K562 (cell line): ENCODE results near the gene ZNF646. TPM values are rescaled to one million over a fixed set of nuclear protein-coding genes. Genes with fewer than 3 reads are reported as not detected.

Experiments used
- ARNT ChIP-seq, 2 experiments: fragments of 450-650 bp; IDR thresholded peaks; 2 replicates each; pipeline ENCODE4 v1.6.1; 2016; ENCODE audit warnings: mild to moderate bottlenecking in 1 of 2
- BHLHE40 ChIP-seq: IDR thresholded peaks from 2 replicates; pipeline ENCODE4 v1.6.1; 2011; ENCODE audit warnings: low read length, improper control_type of control experiment
- CEBPG ChIP-seq, 3 experiments: fragments of 200-800 bp in 1 of 3; sonication (Bioruptor generic) in 1 of 3; sonication (generic) in 1 of 3; formaldehyde crosslinking in 1 of 3; IDR thresholded peaks in 2 of 3; conservative IDR thresholded peaks in 1 of 3; 2 replicates each; pipeline versions ENCODE4 v1.6.1 to v1.8.0; 2016 to 2022; ENCODE audit warnings: missing compliant biosample characterization in 2 of 3, missing genetic modification characterization in 2 of 3, mild to moderate bottlenecking in 1 of 3, missing genetic modification reagents in 1 of 3
- CREM ChIP-seq: IDR thresholded peaks from 2 replicates; pipeline ENCODE4 v1.6.1; 2014; ENCODE audit warnings: antibody characterized with exemption, low read depth
- ELF2 ChIP-seq: fragments of 250-450 bp; sonication (Bioruptor Pico); IDR thresholded peaks from 2 replicates; pipeline ENCODE4 v1.5.0; 2021; ENCODE audit warnings: mild to moderate bottlenecking
- HNRNPK ChIP-seq: fragments of 200-400 bp; formaldehyde crosslinking; IDR thresholded peaks from one replicate; pipeline ENCODE4 v1.6.1; 2018; ENCODE audit warnings: mild to moderate bottlenecking, low read depth, low read length; ENCODE audit not compliant: poor library complexity, severe bottlenecking
- ILF3 ChIP-seq: fragments of 450-650 bp; IDR thresholded peaks from 2 replicates; pipeline ENCODE4 v1.6.1; 2018; ENCODE audit warnings: antibody characterized with exemption, mild to moderate bottlenecking, moderate library complexity, borderline replicate concordance
- MCM3 ChIP-seq: fragments of 450-650 bp; IDR thresholded peaks from 2 replicates; pipeline ENCODE4 v1.6.1; 2016
- MTA3 ChIP-seq: fragments of 450-650 bp; formaldehyde crosslinking; IDR thresholded peaks from 2 replicates; pipeline ENCODE4 v1.6.1; 2017; ENCODE audit warnings: mild to moderate bottlenecking, borderline replicate concordance
- NCOA6 ChIP-seq: fragments of 450-650 bp; IDR thresholded peaks from 2 replicates; pipeline ENCODE4 v1.6.1; 2017; ENCODE audit warnings: mild to moderate bottlenecking
- NFE2L1 ChIP-seq: fragments of 450-650 bp; IDR thresholded peaks from 2 replicates; pipeline ENCODE4 v1.6.1; 2016; ENCODE audit warnings: missing genetic modification characterization, low read depth, mild to moderate bottlenecking, missing compliant biosample characterization, moderate library complexity, borderline replicate concordance
- POLR2G ChIP-seq: fragments of 200-400 bp; formaldehyde crosslinking; IDR thresholded peaks from 2 replicates; pipeline ENCODE4 v1.6.1; 2017; ENCODE audit warnings: low read depth, mild to moderate bottlenecking, antibody characterized with exemption, low read length, moderate library complexity
- RFX1 ChIP-seq: fragments of 450-650 bp; IDR thresholded peaks from 2 replicates; pipeline ENCODE4 v1.6.1; 2016; ENCODE audit warnings: mild to moderate bottlenecking, moderate library complexity
- RFX5 ChIP-seq: IDR thresholded peaks from 2 replicates; pipeline ENCODE4 v1.6.1; 2011; ENCODE audit warnings: low read depth, mild to moderate bottlenecking, improper control_type of control experiment, low read length
- SMAD2 ChIP-seq: fragments of 150-350 bp; IDR thresholded peaks from 2 replicates; pipeline ENCODE4 v1.6.1; 2014; ENCODE audit warnings: low read depth, mild to moderate bottlenecking, low read length
- STAT6 ChIP-seq: sonication (generic); formaldehyde crosslinking; IDR thresholded peaks from 2 replicates; pipeline ENCODE4 v1.8.1; 2023; ENCODE audit warnings: mild to moderate bottlenecking, missing genetic modification reagents
- TAF7 ChIP-seq: fragments of 450-650 bp; IDR thresholded peaks from 2 replicates; pipeline ENCODE4 v1.6.1; 2016; ENCODE audit warnings: missing genetic modification characterization, missing compliant biosample characterization
- TCF7 ChIP-seq: sonication (generic); IDR thresholded peaks from 2 replicates; pipeline ENCODE4 v1.6.1; 2016; ENCODE audit warnings: antibody characterized with exemption, borderline replicate concordance
- THRA ChIP-seq: fragments of 450-650 bp; IDR thresholded peaks from 2 replicates; pipeline ENCODE4 v1.6.1; 2017; ENCODE audit warnings: mild to moderate bottlenecking, moderate library complexity
- ZKSCAN3 ChIP-seq: fragments of 250-450 bp; sonication (Bioruptor Pico); IDR thresholded peaks from 2 replicates; pipeline ENCODE4 v1.4.0; 2020
- ZNF174 ChIP-seq: fragments of 250-450 bp; sonication (Bioruptor Pico); IDR thresholded peaks from 2 replicates; pipeline ENCODE4 v1.4.0; 2020; ENCODE audit warnings: mild to moderate bottlenecking
- ZNF24 ChIP-seq: fragments of 450-650 bp; IDR thresholded peaks from 2 replicates; pipeline ENCODE4 v1.6.1; 2016
- ZNF354B ChIP-seq: fragments of 250-450 bp; sonication (Bioruptor Pico); IDR thresholded peaks from 2 replicates; pipeline ENCODE4 v1.4.0; 2020
- ZZZ3 ChIP-seq: fragments of 450-650 bp; IDR thresholded peaks from 2 replicates; pipeline ENCODE4 v1.6.1; 2016; ENCODE audit warnings: antibody characterized with exemption, mild to moderate bottlenecking, moderate library complexity
- polyA plus RNA-seq, 8 experiments: library from polyadenylated mRNA; depleted of rRNA in 4 of 8; stranded (reverse) in 5 of 8; unstranded in 3 of 8; fragments of >200 nt; fragmentation: Nextera tagmentation in 2 of 8; fragmentation: Illumina TruSeq in 1 of 8; extraction: Ambion mirVana in 2 of 8; extraction: Trizol in 1 of 8; gene quantifications; 2 replicates each; pipeline versions ENCODE4 v1.2.1 to v1.2.3, GENCODE V29; 2011 to 2014; ENCODE audit warnings: inconsistent platforms in 1 of 8, missing spikeins in 1 of 8
- total RNA-seq, 7 experiments: library from RNA; depleted of rRNA in 6 of 7; stranded (reverse); fragments of >200 nt in 6 of 7; fragmentation: Illumina TruSeq in 2 of 7; extraction: Trizol in 2 of 7; gene quantifications; 2 replicates each; pipeline versions ENCODE4 v1.2.1 to v1.2.3, GENCODE V29; 2011 to 2021; ENCODE audit warnings: low replicate concordance in 1 of 7
- TF ChIP-seq, protein P1 (sequence below): sonication (generic); formaldehyde crosslinking; IDR thresholded peaks from 2 replicates; pipeline ENCODE4 v1.8.1; 2023; ENCODE audit warnings: mild to moderate bottlenecking, missing genetic modification reagents

Gene ZNF646
- total and polyA plus RNA-seq, 9 of the 15 experiments (the other 6 are each of a cell fraction or from before 2014, with no cell fraction given) = 0.08 to 20.6 (median 8.0) TPM

GRCh38 chr16:31094424-31095120 is 20.4 kb downstream of the ZNF646 start, which contains the start of gene VKORC1 (continued):
- TF ChIP-seq CEBPG (CRISPR knock-in tag; IDR thresholded peaks at IDR 0.05) = no peak
- TF ChIP-seq CEBPG (tag; conservative IDR thresholded peaks at IDR 0.05 in 1 of 2, IDR thresholded peaks at IDR 0.05 in 1 of 2) = no peak
- no peak for TF ChIP-seq MCM3
- no peak for TF ChIP-seq NFE2L1
- no peak for TF ChIP-seq TAF7 (tag)
- peak; percentile 88 for TF ChIP-seq MTA3
- no peak for TF ChIP-seq ZZZ3
- TF ChIP-seq ILF3 = no peak
- TF ChIP-seq POLR2G = peak; percentile 90
- no peak for TF ChIP-seq STAT6
- TF ChIP-seq ARNT (IDR thresholded peaks at IDR 0.05) = peak in 1 of 2 experiments; percentile 85; a peak in 1 of 4 replicates
- no peak for TF ChIP-seq NCOA6
- no peak for TF ChIP-seq RFX5
- no peak for TF ChIP-seq THRA
- TF ChIP-seq RFX1 = no peak
- peak; percentile 79 for TF ChIP-seq CREM
- TF ChIP-seq ZNF24 = no peak
- TF ChIP-seq ELF2 (CRISPR knock-in tag) = no peak
- no peak for TF ChIP-seq ZNF174 (CRISPR knock-in tag)
- no peak for TF ChIP-seq ZKSCAN3 (CRISPR knock-in tag)
- TF ChIP-seq, protein P1, sequence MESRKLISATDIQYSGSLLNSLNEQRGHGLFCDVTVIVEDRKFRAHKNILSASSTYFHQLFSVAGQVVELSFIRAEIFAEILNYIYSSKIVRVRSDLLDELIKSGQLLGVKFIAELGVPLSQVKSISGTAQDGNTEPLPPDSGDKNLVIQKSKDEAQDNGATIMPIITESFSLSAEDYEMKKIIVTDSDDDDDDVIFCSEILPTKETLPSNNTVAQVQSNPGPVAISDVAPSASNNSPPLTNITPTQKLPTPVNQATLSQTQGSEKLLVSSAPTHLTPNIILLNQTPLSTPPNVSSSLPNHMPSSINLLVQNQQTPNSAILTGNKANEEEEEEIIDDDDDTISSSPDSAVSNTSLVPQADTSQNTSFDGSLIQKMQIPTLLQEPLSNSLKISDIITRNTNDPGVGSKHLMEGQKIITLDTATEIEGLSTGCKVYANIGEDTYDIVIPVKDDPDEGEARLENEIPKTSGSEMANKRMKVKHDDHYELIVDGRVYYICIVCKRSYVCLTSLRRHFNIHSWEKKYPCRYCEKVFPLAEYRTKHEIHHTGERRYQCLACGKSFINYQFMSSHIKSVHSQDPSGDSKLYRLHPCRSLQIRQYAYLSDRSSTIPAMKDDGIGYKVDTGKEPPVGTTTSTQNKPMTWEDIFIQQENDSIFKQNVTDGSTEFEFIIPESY (CRISPR knock-in tag) = no peak; the same call in 1 of the 2 replicates
- TF ChIP-seq SMAD2 = no peak
- TF ChIP-seq BHLHE40 = peak; percentile 88
- TF ChIP-seq TCF7 = no peak; the same call in 1 of the 2 replicates
- TF ChIP-seq ZNF354B = no peak
- TF ChIP-seq HNRNPK = no peak
